ENCODE results near the gene TPM4.

Gene TPM4

DNA sequence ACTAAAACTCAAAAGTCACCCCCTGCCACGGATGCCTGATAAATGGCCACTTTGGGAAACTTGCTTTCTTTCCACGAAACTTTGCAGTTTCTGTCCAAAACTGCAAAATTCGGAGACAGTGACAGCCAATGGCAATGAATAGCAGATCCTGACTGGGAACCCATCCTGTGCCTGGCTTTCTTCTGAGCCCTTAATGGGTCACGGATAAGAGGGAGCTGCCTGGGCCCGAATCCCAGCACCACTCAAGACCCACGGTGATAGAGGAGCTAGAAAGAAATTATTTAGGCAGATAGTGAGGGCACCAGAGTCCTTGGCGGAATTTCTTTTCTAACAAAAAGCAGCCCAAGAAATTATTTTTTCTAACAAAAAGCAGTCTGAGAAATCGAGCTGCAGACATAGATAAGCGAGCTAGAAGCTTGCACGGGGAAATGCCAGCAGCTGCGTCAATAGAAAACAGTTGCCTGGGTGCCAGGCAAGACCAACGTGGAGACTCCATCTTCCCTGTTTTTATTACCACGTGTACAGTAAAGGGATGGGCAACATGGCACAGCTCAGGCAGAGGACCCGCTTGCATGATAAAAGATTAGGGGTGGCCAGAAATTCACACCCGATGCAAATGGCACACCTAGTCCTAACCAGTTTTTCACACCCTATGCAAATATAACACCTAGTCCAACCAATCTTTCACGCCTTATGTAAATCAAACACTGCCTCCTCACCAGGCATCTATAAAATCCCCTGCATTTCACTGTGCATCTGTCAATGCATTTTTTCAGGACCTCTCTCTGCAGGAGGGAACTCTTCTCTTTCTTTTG is 60.1 kb downstream of the TPM4 start:
- TF ChIP-seq, protein P1, sequence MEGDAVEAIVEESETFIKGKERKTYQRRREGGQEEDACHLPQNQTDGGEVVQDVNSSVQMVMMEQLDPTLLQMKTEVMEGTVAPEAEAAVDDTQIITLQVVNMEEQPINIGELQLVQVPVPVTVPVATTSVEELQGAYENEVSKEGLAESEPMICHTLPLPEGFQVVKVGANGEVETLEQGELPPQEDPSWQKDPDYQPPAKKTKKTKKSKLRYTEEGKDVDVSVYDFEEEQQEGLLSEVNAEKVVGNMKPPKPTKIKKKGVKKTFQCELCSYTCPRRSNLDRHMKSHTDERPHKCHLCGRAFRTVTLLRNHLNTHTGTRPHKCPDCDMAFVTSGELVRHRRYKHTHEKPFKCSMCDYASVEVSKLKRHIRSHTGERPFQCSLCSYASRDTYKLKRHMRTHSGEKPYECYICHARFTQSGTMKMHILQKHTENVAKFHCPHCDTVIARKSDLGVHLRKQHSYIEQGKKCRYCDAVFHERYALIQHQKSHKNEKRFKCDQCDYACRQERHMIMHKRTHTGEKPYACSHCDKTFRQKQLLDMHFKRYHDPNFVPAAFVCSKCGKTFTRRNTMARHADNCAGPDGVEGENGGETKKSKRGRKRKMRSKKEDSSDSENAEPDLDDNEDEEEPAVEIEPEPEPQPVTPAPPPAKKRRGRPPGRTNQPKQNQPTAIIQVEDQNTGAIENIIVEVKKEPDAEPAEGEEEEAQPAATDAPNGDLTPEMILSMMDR (IDR thresholded peaks at IDR 0.05; ENCODE audit: control insufficient read depth, extremely low read depth, insufficient read depth), result no peak
- DNase-seq (ENCODE audit: low read depth), result no peak
- no peak overlapping the region for H3K4me3 ChIP-seq (ENCODE audit: low read depth, low read length)

DNA sequence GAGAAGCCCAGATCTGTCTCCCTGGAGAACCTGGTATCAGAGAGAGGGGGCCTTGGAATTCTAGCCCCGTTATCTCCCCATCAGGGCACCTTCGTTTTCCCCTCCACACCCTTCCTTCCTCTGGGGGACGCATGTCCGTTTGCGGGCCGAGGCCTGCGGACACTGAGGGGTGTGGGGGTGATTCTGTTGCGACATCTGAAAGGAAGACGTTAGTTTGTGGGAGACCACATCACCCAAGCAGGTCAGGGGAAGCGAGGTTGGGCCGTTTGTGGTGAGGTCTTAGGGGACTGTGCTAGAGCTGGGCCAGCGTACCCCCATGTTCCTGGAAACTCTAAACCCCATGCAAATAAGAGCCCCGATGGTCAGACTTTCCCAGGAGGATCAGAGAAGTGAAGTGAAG is 63.5 kb downstream of the TPM4 start:
- H3K4me3 ChIP-seq (ENCODE audit: low read depth, low read length), result no peak overlapping the region
- no peak for DNase-seq (ENCODE audit: low read depth)

DNA sequence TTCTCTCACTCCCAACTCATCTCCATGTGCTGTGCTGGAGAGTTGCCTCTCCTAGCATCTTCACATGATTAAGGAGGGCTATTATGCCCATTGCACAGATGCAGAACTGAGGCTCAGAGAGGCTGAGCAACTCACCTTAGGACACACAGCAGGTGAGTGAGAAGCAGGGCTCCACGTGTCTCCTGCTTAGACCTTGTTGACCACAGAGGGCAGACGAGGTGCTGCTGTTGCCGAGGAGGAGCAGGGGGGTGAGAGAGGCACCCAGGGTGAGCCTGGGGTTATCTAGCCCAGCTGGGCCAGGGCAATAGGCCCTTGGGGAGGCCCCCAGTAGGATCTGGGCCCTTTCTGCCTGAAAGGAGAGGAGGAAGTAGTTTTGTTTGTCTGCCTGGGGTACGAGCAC is 64.7 kb downstream of the TPM4 start:
- DNase-seq (ENCODE audit: low read depth), result no peak
- no peak overlapping the region for H3K4me3 ChIP-seq (ENCODE audit: low read depth, low read length)
- TF ChIP-seq, protein P1 (IDR thresholded peaks at IDR 0.05; ENCODE audit: control insufficient read depth, extremely low read depth, insufficient read depth), result no peak

More for the DNA sequence above, 63.5 kb downstream of the TPM4 start:
- TF ChIP-seq, protein P1 (IDR thresholded peaks at IDR 0.05; ENCODE audit: control insufficient read depth, extremely low read depth, insufficient read depth), result no peak

DNA sequence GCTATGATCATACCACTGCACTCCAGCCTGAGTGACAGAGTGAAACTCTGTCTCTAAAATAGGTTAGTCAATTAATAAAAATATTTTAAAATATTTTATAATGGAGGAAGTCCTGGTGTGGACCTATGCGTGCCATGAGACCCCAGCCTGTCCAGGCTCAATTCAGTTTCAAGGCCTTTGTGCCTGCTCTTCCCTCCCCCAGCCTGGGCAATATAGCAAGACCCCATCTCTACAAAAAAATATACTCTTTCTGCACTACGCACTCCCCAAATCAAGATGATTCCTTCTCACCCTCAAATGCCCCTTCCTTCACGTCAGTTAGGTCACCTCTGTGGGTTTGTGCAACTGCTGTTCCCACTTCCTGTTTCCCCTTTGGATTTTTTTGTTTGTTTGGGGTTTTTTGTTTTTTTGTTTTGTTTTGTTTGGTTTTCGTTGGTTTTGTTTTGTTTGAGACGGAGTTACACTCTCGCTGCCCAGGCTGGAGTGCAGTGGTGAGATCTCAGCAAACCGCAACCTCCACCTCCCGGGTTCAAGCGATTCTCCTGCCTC is 65.8 kb downstream of the TPM4 start:
- no peak for DNase-seq (ENCODE audit: low read depth)
- TF ChIP-seq, protein P1 (IDR thresholded peaks at IDR 0.05; ENCODE audit: control insufficient read depth, extremely low read depth, insufficient read depth), result no peak
- no peak overlapping the region for H3K4me3 ChIP-seq (ENCODE audit: low read depth, low read length)

DNA sequence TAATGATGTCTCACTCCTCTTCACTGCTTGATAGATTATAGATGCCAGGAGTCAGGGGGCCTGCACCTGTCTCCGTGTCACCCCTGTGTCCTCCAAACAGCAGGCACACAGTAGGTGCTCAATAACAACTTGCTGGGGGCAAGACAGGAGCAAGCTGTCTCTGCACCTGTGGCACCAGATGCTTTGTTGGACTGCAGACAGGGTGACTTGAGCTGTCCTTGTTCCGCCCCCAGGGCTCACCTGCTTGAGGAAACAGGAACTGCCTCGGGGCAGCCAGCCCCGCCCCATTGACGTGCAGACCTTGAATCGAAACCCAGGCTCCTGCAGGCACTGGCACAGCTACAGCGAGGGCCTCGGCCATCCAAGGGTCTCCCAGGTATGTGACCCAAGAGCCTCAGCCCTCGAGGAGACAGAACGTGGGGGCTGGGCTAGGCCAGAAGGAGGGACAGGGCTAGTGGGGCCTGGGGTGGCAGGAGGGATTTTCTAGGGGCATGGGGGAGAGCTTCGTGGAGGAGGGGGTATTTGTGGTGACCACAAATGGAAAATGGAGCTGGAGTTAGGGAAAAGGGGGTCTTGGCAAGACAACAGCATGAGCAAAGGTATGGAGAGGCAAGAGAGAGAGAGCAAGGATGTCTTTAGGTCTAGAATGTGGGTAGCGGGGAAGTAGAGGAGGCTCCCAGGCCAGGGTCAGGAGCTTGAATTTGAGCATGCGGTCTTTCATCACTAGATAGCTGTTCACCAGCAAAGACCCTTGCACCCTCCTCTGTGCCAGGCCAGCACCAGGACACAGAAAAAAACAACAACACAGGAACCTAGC is 67.3 kb downstream of the TPM4 start, which contains the start of gene HSH2D:
Gene HSH2D, plus strand, starts transcription at position 287 of the 817 bp plus-strand sequence. CDS start 5,066 bp downstream, outside the sequence.
- peak; percentile 78 for DNase-seq (ENCODE audit: low read depth)
- TF ChIP-seq, protein P1 (IDR thresholded peaks at IDR 0.05; ENCODE audit: control insufficient read depth, extremely low read depth, insufficient read depth), result no peak
- H3K4me3 ChIP-seq (ENCODE audit: low read depth, low read length), result peak within 1 kb of the TSS; percentile 58

DNA sequence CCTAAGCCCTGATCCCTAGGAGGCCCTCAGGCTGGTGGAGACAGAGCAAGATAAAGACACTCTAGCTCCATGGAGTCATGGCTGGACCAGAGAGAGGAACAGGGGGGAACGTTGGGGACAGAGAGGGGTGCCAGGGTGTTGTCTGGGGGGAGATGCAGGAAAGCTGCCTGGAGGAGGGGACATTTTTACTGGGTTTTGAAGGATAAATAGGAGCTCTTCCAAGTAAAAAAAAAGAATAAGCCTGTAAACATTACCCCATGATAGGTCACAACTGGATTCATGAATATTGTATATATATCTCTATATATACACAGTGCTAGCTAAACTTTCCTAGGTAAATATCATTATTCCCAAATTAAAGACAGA is 67.9 kb downstream of the TPM4 start:
- TF ChIP-seq, protein P1 (IDR thresholded peaks at IDR 0.05; ENCODE audit: control insufficient read depth, extremely low read depth, insufficient read depth), result no peak
- DNase-seq (ENCODE audit: low read depth), result no peak
- H3K4me3 ChIP-seq (ENCODE audit: low read depth, low read length), result peak overlapping the region; percentile 58
